Duodenal mucosa (tissue), 2 donors: ENCODE data around the gene OVCA2.

Experiments used
- H3K27ac ChIP-seq: one replicate; pipeline ENCODE4 v1.7.0; 2013; ENCODE audit warnings: low read depth, low read length
- H3K27me3 ChIP-seq, 2 donors: one replicate each; pipeline ENCODE4 v1.7.0; 2013; ENCODE audit warnings: low read length in 2 of 2, control low read depth in 1 of 2; ENCODE audit not compliant: insufficient read depth in 2 of 2, control insufficient read depth in 1 of 2
- H3K36me3 ChIP-seq, 2 donors: one replicate each; pipeline ENCODE4 v1.7.0; 2013; ENCODE audit warnings: low read length in 2 of 2, control low read depth in 1 of 2; ENCODE audit not compliant: insufficient read depth in 2 of 2, control insufficient read depth in 1 of 2
- H3K4me1 ChIP-seq, 2 donors: one replicate each; pipeline ENCODE4 v1.7.0; 2013; ENCODE audit warnings: low read length in 2 of 2, control low read depth in 1 of 2; ENCODE audit not compliant: insufficient read depth in 2 of 2, control insufficient read depth in 1 of 2
- H3K4me3 ChIP-seq, 2 donors: one replicate each; pipeline ENCODE4 v1.7.0; 2013; ENCODE audit warnings: low read length in 2 of 2, low read depth in 1 of 2
- H3K9ac ChIP-seq, 2 donors: one replicate each; pipeline ENCODE4 v1.7.0; 2013; ENCODE audit warnings: low read length in 2 of 2, low read depth in 1 of 2
- H3K9me3 ChIP-seq, 2 donors: one replicate each; pipeline ENCODE4 v1.7.0; 2013; ENCODE audit warnings: low read length in 2 of 2, control low read depth in 1 of 2; ENCODE audit not compliant: control insufficient read depth in 1 of 2

The OVCA2 gene

GRCh38 chr17:2023692-2024571, 17.9 kb upstream of the OVCA2 start:
- Histone ChIP-seq H3K9ac (no peak overlapping the region), H3K4me1 (peaks cover 13 to 16% of the 10 kb centered on the region in 2 donors), H3K4me3 (peak overlapping the region; percentile 50 to 53), H3K27me3 (peaks cover 51 to 70% of the 10 kb centered on the region in 2 donors), H3K36me3 (no peaks in the 10 kb centered on the region), H3K9me3 (no peaks in the 10 kb centered on the region), H3K27ac (no peak overlapping the region)

GRCh38 chr17:2024572-2025219, 17.1 kb upstream of the OVCA2 start:
- Histone ChIP-seq H3K9me3 (no peaks in the 10 kb centered on the region), H3K36me3 (no peaks in the 10 kb centered on the region), H3K27me3 (peaks cover 45 to 66% of the 10 kb centered on the region in 2 donors), H3K4me3 (peak overlapping the region; percentile 50 to 64), H3K27ac (no peak overlapping the region), H3K9ac (no peak overlapping the region), H3K4me1 (peaks cover 13 to 18% of the 10 kb centered on the region in 2 donors)

- H3K9ac ChIP-seq, result peak within 1 kb of the TSS in 1 of 2 donors; percentile 25
- H3K9me3 ChIP-seq, result no peaks in the 10 kb centered on the region
- H3K36me3 ChIP-seq, result no peaks in the 10 kb centered on the region
- H3K4me3 ChIP-seq, result peak within 1 kb of the TSS; percentile 50 to 64
- H3K27me3 ChIP-seq, result peaks cover 43 to 62% of the 10 kb centered on the region in 2 donors
- no peak within 1 kb of the TSS for H3K27ac ChIP-seq
- H3K4me1 ChIP-seq, result peaks cover 13 to 19% of the 10 kb centered on the region in 2 donors
Measured at GRCh38 chr17:2025220-2025621, 16.6 kb upstream of the OVCA2 start, which contains the start of gene RTN4RL1. RTN4RL1 (minus strand) TSS chr17:2025334; CDS start chr17:2024865, 469 bp downstream.

- Histone ChIP-seq H3K27ac (no peak overlapping the region), H3K9ac (peak overlapping the region in 1 of 2 donors; percentile 25)
Measured at GRCh38 chr17:2025622-2026309, 16.1 kb upstream of the OVCA2 start.

GRCh38 chr17:2027528-2028233, 14.1 kb upstream of the OVCA2 start:
- Histone ChIP-seq H3K36me3 (no peaks in the 10 kb centered on the region), H3K4me1 (peaks cover 22 to 25% of the 10 kb centered on the region in 2 donors), H3K4me3 (no peak overlapping the region), H3K9me3 (no peaks in the 10 kb centered on the region), H3K27me3 (peaks cover 38 to 53% of the 10 kb centered on the region in 2 donors), H3K9ac (no peak overlapping the region), H3K27ac (no peak overlapping the region)

More at GRCh38 chr17:2025622-2026309, 16.1 kb upstream of the OVCA2 start:
- Histone ChIP-seq H3K27me3 (peaks cover 42 to 61% of the 10 kb centered on the region in 2 donors), H3K9me3 (no peaks in the 10 kb centered on the region), H3K36me3 (no peaks in the 10 kb centered on the region), H3K4me3 (peak overlapping the region; percentile 50 to 64), H3K4me1 (peaks cover 16 to 22% of the 10 kb centered on the region in 2 donors)

GRCh38 chr17:2028234-2028614, 13.6 kb upstream of the OVCA2 start:
- Histone ChIP-seq H3K4me3 (no peak overlapping the region), H3K27ac (no peak overlapping the region), H3K9me3 (no peaks in the 10 kb centered on the region), H3K36me3 (no peaks in the 10 kb centered on the region), H3K9ac (no peak overlapping the region), H3K4me1 (peaks cover 22 to 25% of the 10 kb centered on the region in 2 donors), H3K27me3 (peaks cover 32 to 48% of the 10 kb centered on the region in 2 donors)

- H3K27ac ChIP-seq, result no peak overlapping the region
- no peak overlapping the region for H3K9ac ChIP-seq
- H3K27me3 ChIP-seq, result peaks cover 30 to 43% of the 10 kb centered on the region in 2 donors
- H3K4me1 ChIP-seq, result peaks cover 22 to 25% of the 10 kb centered on the region in 2 donors
- no peak overlapping the region for H3K4me3 ChIP-seq
- no peaks in the 10 kb centered on the region for H3K9me3 ChIP-seq
- H3K36me3 ChIP-seq, result peaks cover 0 to 3% of the 10 kb centered on the region in 2 donors
Measured at GRCh38 chr17:2028737-2029136, 13.1 kb upstream of the OVCA2 start.

- no peaks in the 10 kb centered on the region for H3K9me3 ChIP-seq
- peak within 1 kb of the TSS; percentile 59 to 77 for H3K9ac ChIP-seq
- H3K4me1 ChIP-seq, result peaks cover 16 to 18% of the 10 kb centered on the region in 2 donors
- no peak within 1 kb of the TSS for H3K27ac ChIP-seq
- H3K4me3 ChIP-seq, result peak within 1 kb of the TSS; percentile 88 to 89
- peaks cover 0 to 3% of the 10 kb centered on the region in 2 donors for H3K36me3 ChIP-seq
- H3K27me3 ChIP-seq, result peaks cover 19 to 29% of the 10 kb centered on the region in 2 donors
Measured at GRCh38 chr17:2029911-2030778, 11.7 kb upstream of the OVCA2 start, which contains the start of gene DPH1. DPH1 (plus strand) TSS chr17:2030153; CDS start chr17:2030170, 17 bp downstream.

- H3K27me3 ChIP-seq, result peaks cover 19 to 23% of the 10 kb centered on the region in 2 donors
- peak overlapping the region; percentile 88 to 89 for H3K4me3 ChIP-seq
- no peaks in the 10 kb centered on the region for H3K9me3 ChIP-seq
- no peak overlapping the region for H3K27ac ChIP-seq
- H3K4me1 ChIP-seq, result peaks cover 14% of the 10 kb centered on the region in 2 donors
- peaks cover 0 to 5% of the 10 kb centered on the region in 2 donors for H3K36me3 ChIP-seq
- peak overlapping the region; percentile 59 to 77 for H3K9ac ChIP-seq
Measured at GRCh38 chr17:2030779-2031163, 11.1 kb upstream of the OVCA2 start.
